GM21423 (cell line): ENCODE data around the gene BPIFB2.

Experiments
- ATAC-seq: cut with Tn5 transposase; IDR thresholded peaks from one replicate; pipeline ENCODE4 v1.9.1; 2021; ENCODE audit warnings: mild to moderate bottlenecking, moderate library complexity; ENCODE audit not compliant: unreplicated experiment

BPIFB2 gene

DNA sequence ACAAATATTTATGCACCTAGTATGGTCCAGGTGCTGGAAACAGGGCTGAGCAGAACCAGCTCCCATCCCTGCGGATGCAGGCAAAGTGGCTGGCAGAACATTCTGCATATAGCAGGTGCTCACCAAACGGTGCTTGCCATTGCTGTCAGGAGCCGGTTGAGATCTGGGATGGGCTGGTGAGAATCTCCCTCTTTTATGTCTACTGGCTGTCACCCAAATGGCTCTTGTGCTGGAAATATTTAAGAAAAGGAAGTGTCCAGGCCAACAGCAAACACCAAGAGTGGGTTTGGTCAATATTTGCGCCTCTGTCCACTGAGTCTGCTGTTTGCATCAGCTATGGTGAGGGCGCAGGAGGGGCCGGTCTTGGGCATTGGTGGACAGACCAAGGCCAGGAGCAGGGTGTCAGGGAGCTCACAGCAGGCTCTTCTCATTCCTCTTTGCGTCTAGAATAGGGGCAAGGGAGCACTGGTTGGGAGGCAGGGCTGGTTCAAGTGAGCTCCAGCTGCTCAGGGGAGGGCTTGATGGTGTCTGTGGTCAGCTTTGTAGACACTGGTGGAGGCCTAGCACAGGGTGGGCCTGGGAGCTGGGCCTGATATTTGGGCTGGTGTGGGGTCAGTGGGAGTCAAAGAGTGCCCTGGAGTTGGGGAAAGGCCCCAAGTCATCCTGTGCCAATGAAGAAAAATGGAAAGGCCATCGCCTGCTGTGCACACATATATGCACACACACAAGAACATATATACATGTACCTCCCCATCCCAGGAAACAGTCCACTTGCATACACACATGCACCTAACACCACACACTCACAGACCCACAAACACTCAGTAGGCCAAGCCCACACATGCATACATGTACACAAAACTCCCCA lies 1.4 kb upstream of the BPIFB2 start:
- ATAC-seq: no peak

DNA sequence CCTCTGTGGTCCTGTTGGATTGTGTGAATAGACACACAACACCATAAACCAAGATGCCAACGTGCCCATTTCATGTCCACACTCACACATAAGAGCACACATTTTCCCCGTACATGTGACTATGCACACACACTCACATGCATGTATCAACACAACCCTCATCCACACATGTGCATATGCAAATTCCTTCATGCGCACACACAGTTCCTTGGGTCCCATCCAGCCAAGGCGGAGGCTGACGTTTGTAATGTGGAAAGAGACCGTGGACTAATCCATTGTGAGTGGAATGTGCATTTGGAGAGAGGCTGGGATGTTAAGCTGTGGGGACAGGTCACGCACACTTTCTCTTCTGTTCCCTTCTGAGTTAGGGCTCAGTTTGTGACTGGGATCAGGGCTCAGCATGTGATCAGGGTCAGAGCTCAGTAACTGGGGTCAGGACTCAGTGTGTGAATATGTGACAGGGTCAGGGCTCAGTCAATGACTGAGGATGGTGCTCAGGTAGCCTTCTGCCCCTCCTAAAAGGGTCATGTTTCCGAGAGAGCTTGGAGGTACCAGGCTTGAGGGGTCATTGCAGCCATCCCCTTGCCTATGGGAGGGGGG lies 628 bp upstream of the BPIFB2 start:
- no peak for ATAC-seq

DNA sequence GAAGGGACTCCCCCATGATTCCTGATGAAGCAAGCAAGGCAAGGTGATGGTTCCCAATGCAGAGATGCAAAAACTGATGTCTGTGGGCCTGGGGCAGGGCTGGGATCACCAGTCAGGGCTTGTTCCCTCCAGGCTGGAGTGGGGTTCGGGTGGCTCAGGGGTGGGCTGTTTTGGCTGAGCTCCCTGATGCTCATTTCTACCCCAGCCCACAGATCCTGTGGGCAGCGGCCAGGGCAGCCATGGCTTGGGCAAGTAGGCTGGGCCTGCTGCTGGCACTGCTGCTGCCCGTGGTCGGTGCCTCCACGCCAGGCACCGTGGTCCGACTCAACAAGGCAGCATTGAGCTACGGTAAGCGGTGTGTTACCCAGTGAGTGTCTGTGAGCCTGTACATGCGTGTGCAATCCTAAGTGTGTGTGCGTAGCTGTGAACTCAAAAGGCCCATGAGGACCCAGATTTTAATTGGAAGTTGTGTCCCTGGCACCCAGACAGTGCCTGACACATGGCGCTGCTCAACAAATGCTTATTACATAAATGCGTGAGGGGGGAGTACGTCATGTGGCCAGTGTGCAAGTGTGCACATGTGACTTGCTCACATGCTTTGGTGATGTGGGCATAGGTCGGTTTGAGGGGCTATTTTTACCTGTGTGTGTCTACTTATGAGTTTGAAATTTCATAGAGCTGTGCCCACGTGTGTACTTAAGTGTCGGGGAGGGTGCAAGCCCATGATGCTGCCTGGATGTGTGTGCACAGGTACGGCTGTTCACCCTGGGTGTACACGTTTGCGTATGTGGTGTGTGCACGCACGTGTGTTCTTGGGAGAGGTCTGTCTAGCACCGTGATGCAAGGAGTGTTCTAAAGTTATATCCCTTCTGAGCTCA lies 1.1 kb downstream of the BPIFB2 start:
- no peak for ATAC-seq

DNA sequence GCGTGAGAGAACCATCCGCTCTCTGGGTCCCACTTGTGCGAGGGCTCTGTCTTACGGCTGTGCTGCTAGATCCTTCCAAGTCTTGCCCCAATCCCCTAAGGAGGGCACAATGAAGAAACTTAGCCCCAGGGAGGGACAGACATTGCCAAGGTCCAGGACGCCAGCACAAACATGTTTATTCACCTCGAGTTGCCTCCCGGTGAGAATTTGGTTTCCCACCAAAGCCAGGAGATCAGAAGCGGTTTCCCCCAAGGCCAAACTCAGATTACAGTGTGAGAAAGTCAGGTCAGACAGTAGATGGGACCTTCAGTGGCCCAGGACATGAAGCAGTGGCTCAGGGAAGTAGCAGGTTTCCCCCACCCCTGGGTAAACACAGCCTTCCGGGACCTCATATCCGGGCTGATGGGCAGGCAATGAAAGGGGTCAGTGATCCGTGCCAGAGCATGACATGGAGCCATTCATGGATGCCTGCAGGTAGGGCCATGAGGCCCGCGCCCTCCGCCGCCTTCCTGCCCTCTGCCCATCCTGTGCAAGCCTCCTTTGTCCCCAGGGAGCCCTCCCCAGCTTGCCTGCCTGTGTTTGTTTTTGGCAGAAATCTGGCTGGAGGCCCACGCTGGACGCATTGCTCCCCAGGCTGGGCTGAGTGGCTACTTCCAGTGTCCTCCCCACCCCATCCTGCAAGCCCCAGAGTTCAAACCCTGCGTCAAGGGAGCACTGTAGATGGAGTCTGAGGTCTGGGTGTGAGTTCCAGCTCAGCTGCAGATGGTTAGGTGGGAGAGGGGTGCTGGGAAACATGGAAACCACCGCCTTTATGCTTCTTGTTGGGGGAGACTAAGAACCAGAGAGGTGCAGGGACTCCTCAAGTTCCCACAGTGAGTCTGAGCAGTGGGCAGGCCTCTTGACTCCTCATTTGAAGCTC lies 2.0 kb downstream of the BPIFB2 start:
- no peak for ATAC-seq

DNA sequence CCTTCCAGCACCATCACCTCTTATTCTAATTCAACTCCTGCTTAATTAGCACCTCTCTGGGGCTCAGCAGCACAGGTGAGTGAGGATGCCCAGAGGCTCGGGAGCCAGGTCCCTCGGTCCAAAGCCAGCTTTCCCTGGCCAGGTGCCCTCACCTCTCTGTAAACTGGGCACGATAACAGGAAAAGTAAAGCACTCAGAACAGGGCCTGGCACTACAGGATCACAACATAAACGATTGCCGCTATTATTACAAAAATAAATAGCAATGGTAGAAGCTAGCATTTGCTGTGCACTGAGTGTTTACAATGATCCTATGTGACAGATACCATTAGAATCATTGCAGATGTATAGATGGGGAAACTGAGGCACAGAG lies 2.6 kb downstream of the BPIFB2 start:
- ATAC-seq: no peak

DNA sequence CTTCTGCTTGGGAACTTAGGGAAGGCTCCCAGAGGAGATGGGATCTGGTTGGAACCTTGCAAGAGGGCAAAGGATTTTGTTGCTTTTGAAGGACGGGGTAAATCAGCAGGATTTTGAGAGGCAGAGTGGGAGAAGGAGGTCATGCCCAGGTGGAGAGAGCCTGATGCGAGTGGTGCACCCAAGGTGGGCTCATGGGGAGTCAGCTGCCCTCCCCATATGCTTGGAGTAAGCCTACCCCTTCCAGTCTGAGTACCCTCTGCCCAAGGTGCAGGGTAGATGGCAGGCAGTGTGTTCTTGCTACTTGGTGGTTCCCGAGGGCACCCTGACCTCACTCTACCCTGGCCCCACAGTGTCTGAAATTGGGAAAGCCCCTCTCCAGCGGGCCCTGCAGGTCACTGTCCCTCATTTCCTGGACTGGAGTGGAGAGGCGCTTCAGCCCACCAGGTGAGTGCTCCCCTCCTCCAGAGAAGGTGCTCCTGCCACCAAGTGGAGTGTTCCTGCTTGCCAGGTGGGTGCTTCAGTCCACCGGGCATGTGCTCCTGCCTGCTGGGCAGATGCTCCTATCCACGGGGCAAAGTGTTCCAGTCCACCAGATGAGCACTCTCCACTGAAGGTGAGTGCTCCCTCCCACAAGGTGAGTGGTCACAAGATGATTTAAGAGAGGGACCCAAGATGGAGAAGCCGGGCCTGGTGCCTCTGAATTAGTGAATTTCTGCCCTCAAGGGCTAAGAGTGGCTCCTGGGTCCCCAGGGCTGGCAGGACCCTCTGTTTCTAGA lies 3.4 kb downstream of the BPIFB2 start:
- no peak for ATAC-seq

DNA sequence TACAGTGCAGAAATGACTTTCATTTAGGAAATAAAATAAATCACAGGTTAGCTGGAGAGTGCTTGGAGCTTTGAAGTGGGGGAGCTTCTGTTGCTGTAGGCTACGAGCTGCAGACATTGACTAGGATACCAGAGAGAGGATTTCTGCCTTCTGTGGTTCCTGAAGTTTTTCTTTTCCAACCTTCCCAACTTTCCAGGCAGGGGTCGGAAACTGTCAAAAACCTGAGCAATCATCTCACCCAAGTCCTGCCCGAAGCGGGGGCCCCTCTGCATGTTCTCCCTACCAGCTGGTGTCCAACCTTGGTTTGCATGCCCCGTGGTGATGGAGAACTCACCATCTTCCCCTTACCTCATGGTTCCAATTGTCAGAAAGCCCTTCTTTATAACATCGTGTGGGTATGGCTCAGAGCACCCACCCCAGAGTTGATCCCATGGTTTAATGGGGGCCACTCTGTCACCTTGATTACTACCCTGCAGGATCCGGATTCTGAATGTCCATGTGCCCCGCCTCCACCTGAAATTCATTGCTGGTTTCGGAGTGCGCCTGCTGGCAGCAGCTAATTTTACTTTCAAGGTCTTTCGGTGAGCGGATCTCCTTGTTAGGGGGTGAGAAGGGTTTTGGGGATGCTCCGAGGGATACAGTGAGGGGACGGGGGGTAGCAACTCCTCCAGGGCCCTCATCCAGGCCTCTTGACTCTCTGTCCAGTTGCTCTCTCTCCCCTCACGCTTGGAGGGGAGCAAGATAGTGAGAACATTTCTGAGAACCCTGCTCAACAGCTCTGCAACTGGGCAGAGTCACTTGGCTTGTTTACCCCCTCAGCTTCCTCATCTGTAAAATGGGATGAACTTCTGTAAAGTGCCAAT lies 5.1 kb downstream of the BPIFB2 start:
- no peak for ATAC-seq

DNA sequence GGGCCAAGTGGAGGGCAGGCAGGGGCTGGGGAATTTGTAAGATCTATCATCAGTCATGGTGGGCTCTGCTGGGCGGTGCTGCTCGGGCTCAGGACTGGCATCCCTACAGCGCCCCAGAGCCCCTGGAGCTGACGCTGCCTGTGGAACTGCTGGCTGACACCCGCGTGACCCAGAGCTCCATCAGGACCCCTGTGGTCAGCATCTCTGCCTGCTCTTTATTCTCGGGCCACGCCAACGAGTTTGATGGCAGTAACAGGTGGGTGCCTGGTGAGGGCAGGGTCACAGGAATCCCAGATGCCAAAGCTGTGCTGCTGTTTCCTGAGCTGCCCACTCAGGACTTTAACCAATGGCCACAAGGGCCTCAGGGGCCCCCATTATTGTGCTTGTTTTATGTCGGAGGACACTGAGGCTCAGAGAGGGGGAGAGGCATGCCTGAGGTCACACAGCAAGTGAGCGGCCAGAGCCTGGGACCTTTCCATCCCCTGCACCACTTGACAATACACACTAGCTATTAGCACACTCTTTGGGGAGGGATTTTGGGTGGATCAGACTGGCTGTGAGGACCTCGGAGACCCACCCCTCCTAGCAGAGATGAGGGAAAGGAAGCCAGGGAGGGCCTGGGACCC lies 6.3 kb downstream of the BPIFB2 start:
- no peak for ATAC-seq

DNA sequence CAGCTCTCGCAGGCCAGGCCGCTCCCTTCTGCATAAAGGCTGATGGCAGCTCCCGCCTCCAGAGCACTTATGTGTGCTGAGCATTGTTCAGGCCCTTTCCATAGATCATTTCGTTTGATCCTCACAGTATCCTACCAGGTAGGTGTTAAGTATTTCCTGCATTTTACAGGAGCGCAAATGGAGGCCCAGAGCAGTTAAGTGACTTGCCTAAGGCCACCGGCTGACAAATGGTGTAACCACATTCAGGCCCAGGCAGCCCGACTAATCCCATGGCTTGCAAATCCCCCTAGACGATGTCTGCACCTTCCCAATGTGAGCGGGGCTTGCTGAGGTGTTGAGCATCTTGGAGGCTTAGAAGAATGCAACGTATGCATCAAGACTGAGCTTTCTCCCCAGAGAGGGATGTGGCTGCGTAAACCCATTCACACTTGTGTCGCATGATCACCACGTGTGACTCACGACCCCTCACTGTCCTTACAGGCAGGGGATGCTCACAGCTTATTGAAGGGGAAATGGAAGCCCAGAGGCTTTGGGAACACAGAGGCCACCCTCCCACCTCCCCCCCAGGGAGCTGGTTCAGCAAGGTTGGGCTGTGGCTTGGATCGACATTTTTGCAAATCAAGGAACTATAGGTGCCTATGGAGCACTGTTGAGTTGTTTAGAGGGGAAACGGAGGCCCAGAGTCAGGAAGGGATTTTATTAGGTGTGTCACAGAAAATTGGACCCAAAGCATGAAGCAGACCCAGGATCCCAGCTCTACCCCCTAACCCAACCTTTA lies 7.0 kb downstream of the BPIFB2 start:
- no peak for ATAC-seq

DNA sequence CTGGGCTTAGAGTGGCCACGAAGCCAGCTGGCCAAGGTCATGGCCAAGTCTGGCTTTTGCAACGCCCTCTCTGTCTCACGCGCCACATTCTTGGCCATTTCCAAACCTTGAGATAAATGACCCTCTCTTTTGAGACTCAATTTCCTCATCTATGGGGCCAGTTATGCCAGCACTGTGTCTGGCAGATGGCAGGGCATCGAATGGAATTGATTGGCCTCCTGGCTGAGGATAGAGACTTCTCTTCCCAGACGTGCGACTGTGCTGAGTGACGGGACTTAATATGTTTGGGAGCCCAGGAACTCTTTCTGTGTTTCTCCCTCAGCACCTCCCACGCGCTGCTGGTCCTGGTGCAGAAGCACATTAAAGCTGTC lies 7.6 kb downstream of the BPIFB2 start:
- ATAC-seq: no peak

DNA sequence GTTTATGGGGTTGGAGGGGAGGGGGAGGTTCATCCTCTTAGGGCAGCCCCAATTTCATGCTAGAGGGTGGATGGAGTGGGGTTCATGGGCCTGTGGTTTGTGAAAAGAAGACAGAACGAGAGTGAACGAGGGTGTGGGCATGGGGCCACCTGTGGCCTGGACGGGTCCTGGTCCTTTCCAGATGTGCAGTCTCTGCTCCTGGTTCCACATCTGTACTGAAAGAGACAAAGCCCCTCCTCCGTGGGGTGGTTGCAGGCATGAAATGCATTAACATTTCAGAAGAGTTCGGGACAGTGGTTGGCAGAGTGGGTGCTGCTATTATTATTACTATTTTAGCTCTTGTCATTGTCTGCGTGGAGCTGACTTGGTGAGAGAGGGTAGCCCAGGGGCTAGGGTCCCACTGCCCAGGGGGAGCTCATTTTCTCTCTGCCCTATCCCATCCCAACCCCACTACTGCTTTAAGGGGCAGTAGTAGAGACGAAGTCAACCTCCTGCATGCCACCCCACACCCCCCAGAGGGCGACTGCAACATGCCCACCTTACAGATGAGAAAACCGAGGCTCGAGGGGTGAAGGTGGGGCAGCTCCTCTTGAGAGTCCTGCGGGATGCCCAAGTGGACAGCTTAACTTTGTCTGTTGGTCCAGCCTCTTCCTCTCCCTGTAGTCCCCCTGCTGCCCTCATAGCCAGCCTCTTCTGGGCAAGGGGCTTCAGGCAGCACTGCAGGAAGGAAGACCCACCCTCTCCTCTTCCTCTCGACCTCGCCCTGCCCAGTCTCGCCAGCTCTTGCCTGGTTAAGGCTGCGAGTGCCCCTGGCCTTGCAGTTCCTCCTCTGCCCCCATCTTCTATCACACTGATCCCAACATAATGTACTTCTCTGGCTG lies 8.4 kb downstream of the BPIFB2 start:
- ATAC-seq: no peak

DNA sequence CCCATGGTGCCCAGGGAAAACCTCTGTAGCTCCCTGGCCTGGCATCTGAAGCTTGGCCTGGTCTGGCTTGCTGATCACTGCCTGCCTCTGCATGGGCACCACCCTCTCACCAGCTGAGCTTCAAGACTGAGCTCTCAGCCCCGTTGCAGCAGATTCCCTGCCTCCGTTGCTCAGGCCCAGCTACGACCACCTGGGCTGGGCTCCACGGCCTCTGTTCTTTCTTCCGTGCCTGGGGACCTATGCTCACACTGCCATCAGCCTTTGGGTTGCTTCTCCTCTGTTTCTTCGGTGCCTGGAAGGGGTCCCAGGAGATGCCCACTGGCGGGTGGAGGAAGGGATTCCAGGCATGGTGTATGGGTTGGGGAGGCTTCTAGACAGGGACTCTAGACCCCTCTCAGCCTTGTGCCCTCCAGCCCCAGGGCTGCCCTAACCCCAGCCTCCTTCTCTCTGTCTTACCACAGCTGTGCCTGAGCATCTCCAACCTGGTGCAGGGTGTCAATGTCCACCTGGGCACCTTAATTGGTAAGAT lies 9.1 kb downstream of the BPIFB2 start:
- ATAC-seq: no peak

DNA sequence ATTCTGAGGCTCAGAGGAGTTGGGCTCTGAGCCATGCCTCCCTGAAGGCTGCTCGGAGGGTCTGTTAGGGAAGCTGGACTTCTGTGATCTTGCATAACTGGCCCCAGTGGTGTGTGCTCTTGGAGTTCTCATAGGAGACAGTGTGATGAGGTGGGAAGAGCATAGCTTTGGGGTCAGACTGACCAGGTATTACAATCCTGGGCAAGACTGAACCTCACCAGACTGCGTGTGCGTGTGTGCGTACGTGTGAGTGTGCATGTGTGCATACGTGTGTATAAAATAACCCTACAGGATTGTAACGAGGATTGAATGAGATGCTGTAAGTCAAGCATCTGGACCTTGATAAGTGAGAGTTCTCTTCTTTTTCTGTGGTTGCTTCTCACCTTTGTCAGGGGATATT lies 10.0 kb downstream of the BPIFB2 start:
- ATAC-seq: no peak

DNA sequence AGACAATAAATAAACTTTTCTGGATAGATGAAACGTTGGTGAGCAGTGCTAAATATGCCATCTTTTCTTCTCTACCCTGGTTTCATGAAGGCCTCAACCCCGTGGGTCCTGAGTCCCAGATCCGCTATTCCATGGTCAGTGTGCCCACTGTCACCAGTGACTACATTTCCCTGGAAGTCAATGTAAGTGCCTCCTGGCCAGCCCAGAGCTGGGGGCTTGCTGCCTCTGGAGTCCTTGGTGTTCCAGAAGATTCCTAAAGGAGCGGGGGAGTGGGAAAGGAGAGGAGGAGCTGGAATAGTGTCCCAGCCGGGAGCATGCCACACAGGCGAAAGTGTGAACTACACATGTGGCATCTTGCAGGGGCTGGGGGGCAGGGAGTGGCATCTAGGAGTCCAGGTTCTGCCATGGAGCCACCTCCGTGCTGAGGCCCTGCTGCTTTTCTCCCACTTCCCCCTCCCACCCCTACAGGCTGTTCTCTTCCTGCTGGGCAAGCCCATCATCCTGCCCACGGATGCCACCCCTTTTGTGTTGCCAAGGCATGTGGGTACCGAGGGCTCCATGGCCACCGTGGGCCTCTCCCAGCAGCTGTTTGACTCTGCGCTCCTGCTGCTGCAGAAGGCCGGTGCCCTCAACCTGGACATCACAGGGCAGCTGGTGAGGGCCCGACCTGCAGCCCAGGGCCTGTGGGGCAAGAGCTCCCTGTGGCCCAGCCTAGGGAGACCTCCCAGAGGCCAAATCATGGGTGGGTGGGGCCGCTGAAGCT lies 10.8 kb downstream of the BPIFB2 start:
- ATAC-seq: no peak

DNA sequence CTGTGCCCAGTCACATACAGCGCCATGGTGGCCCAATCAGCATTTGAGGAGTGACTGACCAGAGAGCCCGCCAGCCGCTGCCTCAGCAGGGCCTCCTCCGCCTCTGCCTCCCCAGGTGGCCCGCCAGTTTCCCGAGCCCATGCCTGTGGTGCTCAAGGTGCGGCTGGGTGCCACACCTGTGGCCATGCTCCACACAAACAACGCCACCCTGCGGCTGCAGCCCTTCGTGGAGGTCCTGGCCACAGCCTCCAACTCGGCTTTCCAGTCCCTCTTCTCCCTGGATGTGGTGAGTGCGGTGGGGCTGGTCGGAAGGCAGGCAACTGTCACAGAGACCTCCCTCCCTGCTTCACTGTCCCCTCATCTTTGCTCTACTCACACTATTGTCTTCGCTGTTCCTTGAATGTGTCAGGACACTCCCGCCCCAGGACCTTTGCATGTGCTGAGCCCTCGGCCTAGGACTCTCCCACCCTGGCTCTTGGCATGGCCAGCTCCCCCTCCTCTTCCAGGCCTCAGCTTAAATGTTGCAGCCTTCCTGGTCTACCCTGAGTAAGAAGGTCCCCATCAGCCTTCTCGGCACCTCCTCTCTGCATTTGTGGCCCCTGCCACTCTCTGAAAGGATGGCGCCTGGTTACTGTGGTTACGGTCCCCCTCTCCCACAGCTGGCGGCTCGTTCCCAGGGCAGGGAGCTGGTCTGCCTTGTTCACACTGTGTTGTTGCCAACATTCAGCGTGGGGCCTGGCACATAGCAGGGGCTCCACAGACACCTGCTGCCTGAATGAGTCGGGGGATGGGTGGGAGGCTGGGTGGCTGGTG lies 12.2 kb downstream of the BPIFB2 start:
- no peak for ATAC-seq
